ENCODE results near the gene CSNK1A1L. TPM values are rescaled to one million over a fixed set of nuclear protein-coding genes. Genes with fewer than 3 reads are reported as not detected.

CSNK1A1L gene
- total RNA-seq (ENCODE audit: low replicate concordance) = not detected in 2 replicates

GRCh38 chr13:37105251-37105714 lies at the start of gene CSNK1A1L:
Gene CSNK1A1L (minus strand): TSS chr13:37105664. CDS start chr13:37105256, 408 bp downstream.

GRCh38 chr13:37058910-37059847 lies 46.3 kb downstream of the CSNK1A1L start, which contains the start of gene SUPT20H:
Gene SUPT20H (minus strand): TSS chr13:37059688. CDS start chr13:37051490, 8,198 bp downstream.

Other genes with a start within 250 kb of the CSNK1A1L start
- gene SMAD9, start 185.4 kb downstream of the CSNK1A1L start, total RNA-seq (ENCODE audit: low replicate concordance) = 0.47 and 6.5 TPM in 2 replicates
- 30.1 and 30.5 TPM in 2 replicates for gene ALG5, start 106.3 kb downstream of the CSNK1A1L start, total RNA-seq (ENCODE audit: low replicate concordance)
- 10.1 and 17.6 TPM in 2 replicates for gene EXOSC8, start 104.9 kb downstream of the CSNK1A1L start, total RNA-seq (ENCODE audit: low replicate concordance)
- gene SUPT20H, start 46.0 kb downstream of the CSNK1A1L start, total RNA-seq (ENCODE audit: low replicate concordance) = 21.4 and 38.9 TPM in 2 replicates

All from smooth muscle cell of the coronary artery (primary cell).